ENCODE measurements around the gene MOB3A. TPM values are rescaled to one million over a fixed set of nuclear protein-coding genes. Genes with fewer than 3 reads are reported as not detected.
"Not testable (repeated sequence)": the region's sequence is repeated elsewhere in the genome, so short reads cannot be mapped to it uniquely, and the experiment has no call there.

Gene MOB3A
- total and polyA plus RNA-seq, 3 donors from 2014 or later, result 17.8 to 31.6 (median 22.8) TPM

- Histone ChIP-seq H3K4me3 (no peak overlapping the region), H3K27ac (no peak overlapping the region), H3K9me3 (no peaks in the 10 kb centered on the region), H3K36me3 (ENCODE audit: low read depth, missing control alignments) (no peaks in the 10 kb centered on the region), H3K4me1 (peaks cover 4% of the 10 kb centered on the region), H3K27me3 (no peaks in the 10 kb centered on the region)
- TF ChIP-seq, protein P1, sequence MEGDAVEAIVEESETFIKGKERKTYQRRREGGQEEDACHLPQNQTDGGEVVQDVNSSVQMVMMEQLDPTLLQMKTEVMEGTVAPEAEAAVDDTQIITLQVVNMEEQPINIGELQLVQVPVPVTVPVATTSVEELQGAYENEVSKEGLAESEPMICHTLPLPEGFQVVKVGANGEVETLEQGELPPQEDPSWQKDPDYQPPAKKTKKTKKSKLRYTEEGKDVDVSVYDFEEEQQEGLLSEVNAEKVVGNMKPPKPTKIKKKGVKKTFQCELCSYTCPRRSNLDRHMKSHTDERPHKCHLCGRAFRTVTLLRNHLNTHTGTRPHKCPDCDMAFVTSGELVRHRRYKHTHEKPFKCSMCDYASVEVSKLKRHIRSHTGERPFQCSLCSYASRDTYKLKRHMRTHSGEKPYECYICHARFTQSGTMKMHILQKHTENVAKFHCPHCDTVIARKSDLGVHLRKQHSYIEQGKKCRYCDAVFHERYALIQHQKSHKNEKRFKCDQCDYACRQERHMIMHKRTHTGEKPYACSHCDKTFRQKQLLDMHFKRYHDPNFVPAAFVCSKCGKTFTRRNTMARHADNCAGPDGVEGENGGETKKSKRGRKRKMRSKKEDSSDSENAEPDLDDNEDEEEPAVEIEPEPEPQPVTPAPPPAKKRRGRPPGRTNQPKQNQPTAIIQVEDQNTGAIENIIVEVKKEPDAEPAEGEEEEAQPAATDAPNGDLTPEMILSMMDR (IDR thresholded peaks at IDR 0.05), result no peak
- no peak for TF ChIP-seq POLR2A (IDR thresholded peaks at IDR 0.05)
- intact Hi-C loops (cut with DNase I; ENCODE audit: low total_unique reads), result no loop called here
- whole genome bisulfite sequencing, 2 donors, result 95% methylated on average over 9 to 28 of the region's 28 CpGs
- DNase-seq, result no peak
Measured at GRCh38 chr19:2129892-2130770, 34.0 kb upstream of the MOB3A start.

- TF ChIP-seq, protein P1 (IDR thresholded peaks at IDR 0.05), result no peak
- no peak for TF ChIP-seq POLR2A (IDR thresholded peaks at IDR 0.05)
- Histone ChIP-seq H3K36me3 (ENCODE audit: low read depth, missing control alignments) (no peaks in the 10 kb centered on the region), H3K9me3 (no peaks in the 10 kb centered on the region), H3K27me3 (no peaks in the 10 kb centered on the region), H3K27ac (no peak overlapping the region), H3K4me3 (no peak overlapping the region), H3K4me1 (peaks cover 4% of the 10 kb centered on the region)
- no peak for DNase-seq
- intact Hi-C loops (cut with DNase I; ENCODE audit: low total_unique reads), result no loop called here
- 85 to 96% methylated on average over 4 to 11 of the region's 11 CpGs for whole genome bisulfite sequencing, 2 donors
Measured at GRCh38 chr19:2129486-2129885, 33.4 kb upstream of the MOB3A start.

GRCh38 chr19:2129022-2129421, 32.9 kb upstream of the MOB3A start:
- TF ChIP-seq, protein P1 (IDR thresholded peaks at IDR 0.05), result no peak
- no peak for TF ChIP-seq POLR2A (IDR thresholded peaks at IDR 0.05)
- peaks cover 4% of the 10 kb centered on the region for H3K4me1 ChIP-seq
- H3K27me3 ChIP-seq, result no peaks in the 10 kb centered on the region
- DNase-seq, result no peak
- H3K4me3 ChIP-seq, result no peak overlapping the region
- WGBS, 2 donors, result 87 to 90% methylated on average over 6 to 13 of the region's 21 CpGs
- intact Hi-C loops (cut with DNase I; ENCODE audit: low total_unique reads), result no loop called here
- no peak overlapping the region for H3K27ac ChIP-seq
- H3K36me3 ChIP-seq (ENCODE audit: low read depth, missing control alignments), result no peaks in the 10 kb centered on the region
- no peaks in the 10 kb centered on the region for H3K9me3 ChIP-seq

DNA sequence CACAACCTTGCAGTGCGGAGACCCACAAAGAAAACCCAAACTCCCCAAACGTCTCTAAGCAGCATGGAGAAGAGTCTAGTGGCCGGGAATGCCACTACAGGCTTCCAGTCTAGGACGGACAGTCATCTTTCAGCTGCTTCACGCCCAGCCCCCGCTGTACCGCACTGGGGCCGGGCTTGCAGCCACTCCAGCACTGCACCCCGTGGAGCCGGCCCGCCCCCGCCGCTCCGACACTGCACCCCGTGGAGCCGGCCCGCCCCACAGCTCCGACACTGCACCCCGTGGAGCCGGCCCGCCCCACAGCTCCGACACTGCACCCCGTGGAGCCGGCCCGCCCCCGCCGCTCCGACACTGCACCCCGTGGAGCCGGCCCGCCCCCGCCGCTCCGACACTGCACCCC, 32.1 kb upstream of the MOB3A start:
- H3K27me3 ChIP-seq; H3K4me1 ChIP-seq; intact Hi-C loops (cut with DNase I; ENCODE audit: low total_unique reads); H3K4me3 ChIP-seq; H3K9me3 ChIP-seq; DNase-seq; H3K27ac ChIP-seq; H3K36me3 ChIP-seq (ENCODE audit: low read depth, missing control alignments): not testable (repeated sequence)
- WGBS, 2 donors, result 80 to 88% methylated on average over 5 to 10 of the region's 34 CpGs

DNA sequence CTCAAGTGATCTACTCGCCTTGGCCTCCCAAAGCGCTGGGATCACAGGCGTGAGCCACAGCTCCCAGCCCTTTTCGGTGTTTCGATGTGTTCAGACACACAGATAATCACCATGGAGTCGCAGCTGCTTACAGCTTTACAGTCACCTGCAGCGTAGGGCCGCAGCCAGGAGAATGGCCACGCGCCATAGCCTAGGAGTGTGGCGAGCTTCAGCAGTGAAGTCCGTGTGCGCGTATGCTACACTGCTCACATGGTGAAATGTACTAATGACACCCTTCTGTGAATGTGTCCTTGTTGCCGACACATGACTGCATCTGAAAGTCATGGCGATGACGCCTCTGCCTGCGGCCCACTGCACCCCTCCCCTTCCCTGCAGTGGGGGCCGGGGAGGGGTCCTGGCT, 31.6 kb upstream of the MOB3A start:
- no peak overlapping the region for H3K4me3 ChIP-seq
- no peak overlapping the region for H3K27ac ChIP-seq
- H3K27me3 ChIP-seq, result no peaks in the 10 kb centered on the region
- H3K36me3 ChIP-seq (ENCODE audit: low read depth, missing control alignments), result no peaks in the 10 kb centered on the region
- H3K4me1 ChIP-seq, result peaks cover 4% of the 10 kb centered on the region
- DNase-seq, result no peak
- intact Hi-C loops (cut with DNase I; ENCODE audit: low total_unique reads), result no loop called here
- no peaks in the 10 kb centered on the region for H3K9me3 ChIP-seq
- no peak for TF ChIP-seq POLR2A (IDR thresholded peaks at IDR 0.05)
- TF ChIP-seq, protein P1 (IDR thresholded peaks at IDR 0.05), result no peak
- WGBS, 2 donors, result 80 to 100% methylated on average over 2 to 19 of the region's 19 CpGs
